TTC549 (cell line): ENCODE measurements around the gene DTNBP1.

Experiments used
- FAIRE-seq: peaks from 2 replicates; lab custom pipeline; 2012; peaks lifted over from hg19 to GRCh38; lab: Jason Lieb, UNC

The DTNBP1 gene

GRCh38 chr6:15530411-15530810 lies 132.4 kb downstream of the DTNBP1 start:
- no peak for FAIRE-seq

GRCh38 chr6:15528870-15529269 lies 134.0 kb downstream of the DTNBP1 start:
- no peak for FAIRE-seq

GRCh38 chr6:15527838-15528617 lies 134.8 kb downstream of the DTNBP1 start:
- FAIRE-seq: no peak

- FAIRE-seq: no peak
Measured at GRCh38 chr6:15526212-15526701, 136.6 kb downstream of the DTNBP1 start.

- FAIRE-seq: no peak
Measured at GRCh38 chr6:15524861-15525401, 137.9 kb downstream of the DTNBP1 start.

- FAIRE-seq: no peak
Measured at GRCh38 chr6:15523679-15524630, 138.9 kb downstream of the DTNBP1 start.

- no peak for FAIRE-seq
Measured at GRCh38 chr6:15522856-15523529, 139.8 kb downstream of the DTNBP1 start.

- FAIRE-seq: no peak
Measured at GRCh38 chr6:15522427-15522826, 140.4 kb downstream of the DTNBP1 start.

GRCh38 chr6:15522026-15522425 lies 140.8 kb downstream of the DTNBP1 start:
- no peak for FAIRE-seq

- FAIRE-seq: no peak
Measured at GRCh38 chr6:15521582-15521981, 141.2 kb downstream of the DTNBP1 start.

GRCh38 chr6:15520626-15521203 lies 142.1 kb downstream of the DTNBP1 start:
- no peak for FAIRE-seq

- no peak for FAIRE-seq
Measured at GRCh38 chr6:15519681-15520080, 143.1 kb downstream of the DTNBP1 start.

GRCh38 chr6:15518878-15519277 lies 143.9 kb downstream of the DTNBP1 start:
- FAIRE-seq: no peak

GRCh38 chr6:15518057-15518456 lies 144.8 kb downstream of the DTNBP1 start:
- no peak for FAIRE-seq

GRCh38 chr6:15517600-15517999 lies 145.2 kb downstream of the DTNBP1 start:
- FAIRE-seq: no peak

- no peak for FAIRE-seq
Measured at GRCh38 chr6:15516923-15517560, 145.8 kb downstream of the DTNBP1 start.

- no peak for FAIRE-seq
Measured at GRCh38 chr6:15516378-15516777, 146.4 kb downstream of the DTNBP1 start.

GRCh38 chr6:15515660-15516375 lies 147.0 kb downstream of the DTNBP1 start:
- FAIRE-seq: no peak

GRCh38 chr6:15515226-15515625 lies 147.6 kb downstream of the DTNBP1 start:
- no peak for FAIRE-seq
